Activated B cell treated with CpG ODN at 0.5 μM for 24 hours (primary cell): Measurements from ENCODE around the gene POLR1G. TPM values are rescaled to one million over a fixed set of nuclear protein-coding genes. Genes with fewer than 3 reads are reported as not detected.
"Not testable (repeated sequence)": the region's sequence is repeated elsewhere in the genome, so short reads cannot be mapped to it uniquely, and the experiment has no call there.

Experiments
- ATAC-seq: fragments of 200-7000 bp; cut with Tn5 transposase; one replicate; pipeline ENCODE4 v1.10.0; 2021; ENCODE audit warnings: low read depth, mild to moderate bottlenecking, moderate library complexity
- CTCF ChIA-PET: fragments of 350-600 bp; sonication (Branson Sonifier 250); formaldehyde crosslinking; loops from one replicate; lab custom pipeline; 2021; ENCODE audit warnings: antibody characterized with exemption; lab: Charles Lee
- POLR2A ChIA-PET: fragments of 350-600 bp; sonication (Branson Sonifier 250); formaldehyde crosslinking; loops from one replicate; lab custom pipeline; 2021; ENCODE audit warnings: antibody characterized with exemption; lab: Charles Lee
- DNase-seq: peaks from one replicate; pipeline ENCODE4 v3.0.0; 2022
- H3K27ac Mint-ChIP-seq: one replicate; pipeline ENCODE4 v1.8.0; 2020; ENCODE audit warnings: mixed read lengths
- H3K27me3 Mint-ChIP-seq: one replicate; pipeline ENCODE4 v1.8.0; 2021; ENCODE audit warnings: mixed read lengths
- H3K36me3 Mint-ChIP-seq: one replicate; pipeline ENCODE4 v1.8.0; 2021; ENCODE audit warnings: low read depth, mixed read lengths
- H3K4me1 Mint-ChIP-seq: one replicate; pipeline ENCODE4 v1.8.0; 2021; ENCODE audit warnings: mixed read lengths
- H3K4me3 Mint-ChIP-seq: one replicate; pipeline ENCODE4 v1.8.0; 2020; ENCODE audit warnings: mild to moderate bottlenecking, mixed read lengths
- H3K9me3 Mint-ChIP-seq: one replicate; pipeline ENCODE4 v1.8.0; 2020; ENCODE audit warnings: mixed read lengths
- CTCF ChIP-seq: fragments of 200-600 bp; IDR thresholded peaks from one replicate; pipeline ENCODE4 v1.8.0; 2022; ENCODE audit warnings: antibody characterized with exemption, mild to moderate bottlenecking
- intact Hi-C: fragments of 100-400 bp; cut with micrococcal nuclease; formaldehyde crosslinking; loops from one replicate; pipeline ENCODE4 v1.15.1; 2024
- total RNA-seq: library from RNA; stranded (reverse); gene quantifications from 2 replicates; pipeline ENCODE4 v1.2.3, GENCODE V29; 2022

POLR1G gene
- total RNA-seq, 1 donor from 2014 or later, result 6.7 TPM

- CTCF ChIA-PET, result interaction anchor here (1.0 kb wide), 1 partner anchor 16 kb away, joined by 4 read pairs; no protein-coding TSS in a partner anchor
- Mint-ChIP-seq H3K9me3 (no peaks in the 10 kb centered on the region), H3K4me1 (peaks cover 66% of the 10 kb centered on the region), H3K27me3 (no peaks in the 10 kb centered on the region), H3K27ac (peak overlapping the region; percentile 89), H3K4me3 (peak overlapping the region; percentile 96), H3K36me3 (peaks cover 31% of the 10 kb centered on the region)
- POLR2A ChIA-PET, result interaction anchor here (0.6 to 0.8 kb wide), 3 partner anchors 16 to 421 kb away, joined by 3 to 4 read pairs (median 3); no protein-coding TSS in a partner anchor
- DNase-seq, result no peak
- ATAC-seq, result no peak
- intact Hi-C loops, result loop anchor here (1.0 to 10.0 kb wide), 4 partner anchors 16 to 352 kb away; partner anchors contain the start of gene POLR1G
- no peak for TF ChIP-seq CTCF
Measured at GRCh38 chr19:45423033-45423588, 16.7 kb downstream of the POLR1G start.

GRCh38 chr19:45423589-45424190 is 17.2 kb downstream of the POLR1G start, which contains the start of gene ERCC1:
Gene ERCC1 (minus strand): TSS chr19:45423917. CDS start chr19:45423374, 543 bp downstream.
- ATAC-seq (peak; percentile 74), DNase-seq (peak; percentile 79)
- Mint-ChIP-seq H3K27me3 (no peaks in the 10 kb centered on the region), H3K4me1 (peaks cover 65% of the 10 kb centered on the region), H3K9me3 (no peaks in the 10 kb centered on the region), H3K4me3 (peak within 1 kb of the TSS; percentile 96), H3K36me3 (peaks cover 27% of the 10 kb centered on the region), H3K27ac (peak within 1 kb of the TSS; percentile 89)
- no peak for TF ChIP-seq CTCF
- ChIA-PET POLR2A (interaction anchor here (0.5 to 1.0 kb wide), 7 partner anchors 16 to 505 kb away, joined by 3 to 4 read pairs (median 3); no protein-coding TSS in a partner anchor), CTCF (interaction anchor here (1.0 kb wide), 2 partner anchors 16 to 55 kb away, joined by 4 to 5 read pairs; no protein-coding TSS in a partner anchor)
- intact Hi-C loops, result loop anchor here (1.0 to 10.0 kb wide), 4 partner anchors 15 to 351 kb away; partner anchors contain the start of gene POLR1G

GRCh38 chr19:45424191-45425058 is 18.0 kb downstream of the POLR1G start:
- CTCF ChIA-PET, result interaction anchor here (1.0 to 1.8 kb wide), 3 partner anchors 15 to 54 kb away, joined by 5 to 7 read pairs (median 5); no protein-coding TSS in a partner anchor
- TF ChIP-seq CTCF, result no peak
- Mint-ChIP-seq H3K9me3 (no peaks in the 10 kb centered on the region), H3K27me3 (no peaks in the 10 kb centered on the region), H3K4me3 (peak overlapping the region; percentile 96), H3K27ac (peak overlapping the region; percentile 89), H3K36me3 (peaks cover 22% of the 10 kb centered on the region), H3K4me1 (peaks cover 60% of the 10 kb centered on the region)
- DNase-seq (no peak), ATAC-seq (no peak)
- POLR2A ChIA-PET, result interaction anchor here (0.5 to 1.2 kb wide), 7 partner anchors 19 to 506 kb away, joined by 3 to 6 read pairs (median 3); partner anchors contain the start of gene QPCTL
- intact Hi-C loops, result loop anchor here (5.0 to 10.0 kb wide), 3 partner anchors 133 to 350 kb away; no protein-coding TSS in a partner anchor

- H3K27me3 Mint-ChIP-seq, result no peaks in the 10 kb centered on the region
- intact Hi-C loops, result loop anchor here (1.0 to 10.0 kb wide), 4 partner anchors 57 to 346 kb away; no protein-coding TSS in a partner anchor
Measured at GRCh38 chr19:45428384-45429231, 22.2 kb downstream of the POLR1G start.

GRCh38 chr19:45429896-45430295 is 23.5 kb downstream of the POLR1G start:
- not testable (repeated sequence) for H3K27ac Mint-ChIP-seq, DNase-seq, ATAC-seq, H3K9me3 Mint-ChIP-seq, H3K4me3 Mint-ChIP-seq, H3K27me3 Mint-ChIP-seq, H3K36me3 Mint-ChIP-seq
- H3K4me1 Mint-ChIP-seq, result peaks cover 16% of the 10 kb centered on the region
- intact Hi-C loops, result loop anchor here (5.0 to 10.0 kb wide), 3 partner anchors 127 to 345 kb away; no protein-coding TSS in a partner anchor
- POLR2A ChIA-PET, result interaction anchor here (0.8 to 1.3 kb wide), 2 partner anchors 9 to 49 kb away, joined by 4 to 5 read pairs; no protein-coding TSS in a partner anchor
- CTCF ChIA-PET, result interaction anchor here (0.6 to 1.5 kb wide), 2 partner anchors 10 to 16 kb away, joined by 3 to 11 read pairs; no protein-coding TSS in a partner anchor

More at GRCh38 chr19:45428384-45429231, 22.2 kb downstream of the POLR1G start:
- POLR2A ChIA-PET, result interaction anchor here (0.6 to 1.3 kb wide), 5 partner anchors 11 to 386 kb away, joined by 3 to 9 read pairs (median 3); no protein-coding TSS in a partner anchor
- no peaks in the 10 kb centered on the region for H3K9me3 Mint-ChIP-seq
- H3K36me3 Mint-ChIP-seq, result peaks cover 1% of the 10 kb centered on the region
- peaks cover 27% of the 10 kb centered on the region for H3K4me1 Mint-ChIP-seq
- peak overlapping the region; percentile 80 for H3K4me3 Mint-ChIP-seq
- H3K27ac Mint-ChIP-seq, result no peak overlapping the region
- ATAC-seq (peak; percentile 9), DNase-seq (no peak)
- CTCF ChIA-PET, result interaction anchor here (0.8 to 1.4 kb wide), 4 partner anchors 11 to 57 kb away, joined by 3 to 17 read pairs (median 4); no protein-coding TSS in a partner anchor
- TF ChIP-seq CTCF, result no peak

- H3K4me3 Mint-ChIP-seq, H3K27me3 Mint-ChIP-seq, ATAC-seq, H3K27ac Mint-ChIP-seq, DNase-seq, intact Hi-C loops, H3K36me3 Mint-ChIP-seq, H3K9me3 Mint-ChIP-seq: not testable (repeated sequence)
- H3K4me1 Mint-ChIP-seq, result peaks cover 16% of the 10 kb centered on the region
- POLR2A ChIA-PET, result interaction anchor here (0.6 to 1.3 kb wide), 3 partner anchors 8 to 65 kb away, joined by 4 to 5 read pairs (median 5); partner anchors contain the start of gene FOSB
- CTCF ChIA-PET, result interaction anchor here (0.8 to 1.7 kb wide), 3 partner anchors 8 to 54 kb away, joined by 3 to 11 read pairs (median 5); no protein-coding TSS in a partner anchor
Measured at GRCh38 chr19:45431008-45431407, 24.6 kb downstream of the POLR1G start.
